NCI-H146 treated with DMSO at 0.1 percent for 48 hours (cell line): Measurements from ENCODE around the gene CYP1B1.
"Not testable (repeated sequence)": the region's sequence is repeated elsewhere in the genome, so short reads cannot be mapped to it uniquely, and the experiment has no call there.

Experiments
- DNase-seq: peaks from one replicate; lab custom pipeline; 2025; ENCODE audit not compliant: unreplicated experiment; lab: John Stamatoyannopoulos, UW

CYP1B1 gene

DNA sequence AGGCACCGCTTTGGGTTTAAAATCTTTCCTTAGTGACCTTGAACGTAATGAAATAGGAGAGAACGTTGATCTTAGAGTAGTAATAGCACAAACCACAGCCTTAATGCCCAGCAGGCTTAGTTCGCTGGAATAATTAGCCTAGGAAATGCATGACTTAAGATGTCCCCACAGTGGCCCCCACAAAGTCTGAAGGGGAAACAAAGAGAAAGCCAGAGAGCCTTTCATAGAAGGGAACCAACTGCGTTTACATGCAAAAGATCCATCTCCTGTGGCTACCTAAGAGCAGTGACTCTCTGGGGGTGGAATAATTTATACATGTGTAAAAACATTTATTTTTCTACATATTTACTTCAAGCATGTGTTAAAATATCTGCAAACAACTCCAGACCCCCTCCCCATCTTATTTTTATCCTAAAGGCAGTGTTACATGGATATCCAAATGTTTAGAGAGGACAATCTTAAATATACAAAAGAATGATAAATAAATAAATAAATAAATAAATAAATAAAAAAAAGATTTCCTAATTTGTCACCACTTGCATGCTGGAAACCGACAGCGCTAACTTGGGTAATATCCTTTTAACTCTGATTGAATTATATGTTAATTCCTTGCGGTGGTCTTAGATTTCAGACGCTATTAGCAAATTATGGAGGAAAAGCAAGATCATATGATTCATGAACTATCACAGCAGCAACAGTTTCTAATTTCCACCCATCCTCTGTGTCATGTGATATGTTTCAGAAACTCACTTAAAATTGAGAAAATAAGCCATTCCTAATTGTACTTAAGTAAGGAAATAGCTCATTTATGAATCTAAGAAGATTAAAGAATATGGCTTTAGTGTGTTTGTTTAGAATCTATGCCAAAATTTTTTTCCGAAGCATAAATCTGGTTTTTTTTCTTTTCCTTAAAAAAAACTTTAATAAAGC, 23.4 kb upstream of the CYP1B1 start:
- no peak for DNase-seq

DNA sequence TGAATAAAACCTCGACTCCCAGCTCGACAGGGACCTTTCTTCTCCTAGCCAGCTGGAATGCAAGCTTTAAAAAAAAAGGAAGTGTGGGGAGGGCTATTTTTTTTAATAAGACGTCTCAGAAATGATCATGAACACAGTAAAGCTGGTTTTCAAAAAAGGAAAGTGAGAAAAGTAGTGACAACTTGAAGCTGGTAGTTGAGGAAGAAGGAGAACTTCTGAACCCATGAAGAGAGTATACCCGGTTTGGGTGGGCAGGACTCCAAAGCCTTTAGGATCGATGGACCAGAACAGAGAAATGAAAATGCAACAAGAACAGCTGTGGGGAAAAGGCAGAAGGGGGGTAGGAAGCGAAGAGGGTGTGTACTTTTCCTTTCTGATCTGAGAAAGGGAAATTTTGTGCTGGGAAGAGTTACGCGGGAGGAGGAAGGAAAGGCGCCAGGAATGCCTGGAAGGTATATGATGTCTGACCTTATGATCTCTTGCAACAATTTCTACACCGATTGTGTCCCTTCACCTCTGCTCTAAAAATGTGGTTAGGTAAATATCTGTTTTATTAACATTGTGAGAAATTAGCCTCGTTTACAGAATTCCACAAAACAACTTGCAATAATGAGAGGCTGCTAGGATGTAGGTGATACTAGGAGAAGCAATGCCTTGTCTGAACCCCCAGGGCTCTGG, 22.6 kb upstream of the CYP1B1 start:
- no peak for DNase-seq

DNA sequence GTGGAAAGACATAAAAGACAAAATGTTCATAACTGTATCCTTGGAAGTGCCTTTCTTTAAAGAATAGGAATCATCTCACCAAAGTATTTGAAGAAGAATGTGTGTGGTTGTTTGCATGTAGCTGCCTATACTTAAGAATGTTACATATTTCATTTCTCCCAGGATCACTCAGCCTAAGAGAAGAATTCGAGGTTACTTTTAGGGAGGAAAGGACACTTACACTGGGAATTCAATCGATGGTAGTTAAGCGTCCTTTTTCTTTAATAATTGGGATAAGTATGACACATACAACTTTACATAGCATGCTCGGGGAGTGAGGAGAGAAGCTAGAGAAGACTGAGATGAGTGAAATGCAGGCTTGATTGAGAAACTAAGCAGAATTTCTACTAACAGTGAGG, 22.0 kb upstream of the CYP1B1 start:
- DNase-seq, result no peak

DNA sequence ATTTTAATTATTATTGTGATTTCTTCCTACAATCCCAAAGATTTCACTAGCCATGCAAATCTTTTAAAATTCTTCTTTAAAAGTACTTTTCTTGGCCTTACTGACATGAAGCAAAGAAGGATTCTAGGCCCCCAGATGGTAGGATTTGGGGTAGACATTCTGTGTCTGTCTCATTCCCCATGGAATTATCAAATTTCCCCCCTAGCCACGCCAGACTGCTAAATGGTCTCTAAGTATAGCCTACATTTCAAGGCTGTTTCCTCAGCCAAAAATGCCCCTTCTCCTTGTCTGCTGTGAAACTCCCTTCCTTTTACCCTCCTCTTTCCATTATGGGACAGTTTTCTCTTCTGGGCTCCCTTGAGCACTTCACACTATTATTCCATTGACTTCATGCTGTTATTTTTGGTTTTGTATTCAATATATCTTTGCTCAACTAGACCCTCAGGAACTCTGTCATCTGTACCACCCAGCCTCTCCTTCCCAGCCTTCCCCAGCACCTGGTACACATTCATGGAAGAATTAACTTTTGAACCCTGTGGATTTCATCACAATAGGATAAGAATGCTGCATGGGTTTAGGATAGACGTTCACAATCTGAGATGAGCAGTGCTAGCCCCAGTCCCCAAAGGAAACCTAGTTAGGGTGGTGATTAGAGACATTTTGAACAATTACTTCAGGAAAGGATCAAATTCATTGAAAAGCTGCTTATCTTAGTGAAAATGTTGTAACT, 21.5 kb upstream of the CYP1B1 start:
- DNase-seq, result no peak

DNA sequence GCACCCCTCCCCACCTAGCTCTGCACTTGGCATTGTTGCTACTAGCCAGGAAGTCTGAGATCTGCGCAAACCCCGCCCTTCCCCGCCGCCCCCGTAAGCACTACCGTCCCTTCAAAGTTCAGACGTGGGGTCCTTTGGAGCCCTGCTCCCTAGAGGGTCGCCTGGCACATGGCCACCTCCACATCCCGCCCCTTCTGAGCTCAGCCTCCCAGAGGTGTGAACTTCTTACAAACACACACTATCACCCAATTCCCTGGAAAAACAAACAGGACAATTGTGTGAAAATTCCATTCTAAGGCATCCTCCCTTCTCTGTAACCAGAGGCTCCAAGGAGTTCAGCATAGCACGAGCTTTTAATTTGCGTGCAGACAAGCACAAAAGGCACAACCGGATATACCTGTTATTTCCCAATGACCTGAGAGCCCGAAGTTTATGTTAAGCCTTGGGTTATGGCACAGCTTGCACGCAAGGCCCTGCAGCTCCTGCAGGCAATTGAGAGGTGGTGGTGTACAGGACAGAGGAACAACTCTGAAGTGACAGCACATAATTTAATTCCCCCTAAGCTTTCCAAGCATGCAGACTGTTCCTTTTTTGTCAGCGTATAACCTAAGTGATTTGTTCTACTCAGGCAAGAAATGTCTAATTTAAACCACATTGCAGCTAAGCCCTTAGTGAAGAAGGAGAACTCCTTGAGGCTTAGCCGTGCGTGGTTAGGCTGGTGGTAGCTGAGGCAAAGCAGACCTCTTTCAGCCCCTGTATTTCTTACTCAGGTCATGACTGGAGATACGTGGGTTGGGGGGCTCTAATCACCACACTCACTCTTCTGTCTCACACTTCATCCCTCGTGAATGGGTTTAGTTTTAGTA, 20.3 kb upstream of the CYP1B1 start:
- no peak for DNase-seq

DNA sequence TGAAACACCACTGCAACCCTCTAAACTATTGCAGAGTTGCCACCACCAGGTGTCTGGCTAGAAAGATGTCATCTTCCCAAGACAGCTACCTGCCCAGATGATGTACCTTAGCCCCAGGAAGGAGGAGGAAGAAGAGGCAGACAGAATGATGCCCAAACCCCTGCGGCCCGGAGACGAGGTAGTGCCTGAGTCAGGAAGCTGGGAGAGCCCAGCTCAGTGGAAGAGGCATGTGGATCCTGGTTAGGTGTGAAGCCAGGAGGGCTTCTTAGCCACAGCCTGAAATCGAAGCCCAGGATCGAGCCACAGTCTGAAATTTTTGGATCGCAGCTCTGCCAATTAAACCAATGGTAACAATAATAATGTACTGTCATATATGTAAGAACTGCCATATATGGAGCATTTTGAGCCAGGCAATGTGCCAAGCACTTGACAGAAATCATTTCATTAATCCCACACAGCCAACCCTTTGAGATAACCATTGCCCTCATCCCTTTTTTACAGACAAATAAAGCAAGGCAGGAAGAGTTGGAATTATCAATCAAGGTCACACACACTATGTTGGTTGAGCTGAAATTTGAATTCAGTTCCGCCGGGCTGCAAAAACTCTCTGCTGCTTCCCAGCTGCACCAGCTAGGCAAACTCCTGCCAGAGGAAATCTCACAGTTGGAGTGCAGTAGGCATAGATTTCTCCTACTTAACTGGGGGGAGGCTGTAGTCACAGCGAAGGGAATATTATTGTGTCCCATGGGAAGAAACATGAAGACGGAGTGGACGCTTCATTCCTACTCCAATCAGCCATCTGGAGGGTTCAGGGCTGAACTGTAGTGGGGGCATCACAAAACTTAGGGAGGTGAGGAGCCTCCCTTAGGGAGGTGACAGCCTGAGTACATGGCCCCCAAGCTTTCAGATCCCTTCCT, 19.4 kb upstream of the CYP1B1 start:
- no peak for DNase-seq

DNA sequence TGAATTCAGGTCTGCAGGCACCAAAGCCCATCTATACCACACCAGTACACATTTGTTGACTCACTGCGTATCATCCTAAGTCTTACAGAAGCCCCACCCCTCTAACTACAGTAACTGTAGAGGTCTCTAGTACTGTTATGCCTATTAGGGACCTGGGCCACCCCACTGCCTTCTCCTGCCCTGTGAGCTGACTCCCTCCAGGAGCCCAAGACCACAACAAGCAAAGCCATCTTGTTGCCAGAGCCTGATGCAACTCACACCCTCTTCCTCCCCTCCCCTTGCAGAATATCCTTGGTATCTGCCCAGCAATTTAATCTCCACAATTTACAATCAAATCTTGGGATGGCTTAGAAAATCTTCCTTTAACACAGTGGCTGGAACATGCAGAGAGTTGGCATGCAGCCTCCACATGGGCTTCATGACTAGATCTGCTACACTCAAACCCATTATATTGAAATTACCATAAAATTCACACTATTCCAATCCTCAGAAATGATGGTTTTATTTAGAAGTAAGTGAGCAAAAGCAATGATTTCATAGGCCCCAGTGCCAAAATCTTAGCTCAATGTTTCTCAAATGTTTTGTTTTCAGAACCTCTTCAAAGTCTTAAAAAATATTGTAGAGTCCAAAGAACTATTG, 17.7 kb upstream of the CYP1B1 start:
- DNase-seq, result no peak

DNA sequence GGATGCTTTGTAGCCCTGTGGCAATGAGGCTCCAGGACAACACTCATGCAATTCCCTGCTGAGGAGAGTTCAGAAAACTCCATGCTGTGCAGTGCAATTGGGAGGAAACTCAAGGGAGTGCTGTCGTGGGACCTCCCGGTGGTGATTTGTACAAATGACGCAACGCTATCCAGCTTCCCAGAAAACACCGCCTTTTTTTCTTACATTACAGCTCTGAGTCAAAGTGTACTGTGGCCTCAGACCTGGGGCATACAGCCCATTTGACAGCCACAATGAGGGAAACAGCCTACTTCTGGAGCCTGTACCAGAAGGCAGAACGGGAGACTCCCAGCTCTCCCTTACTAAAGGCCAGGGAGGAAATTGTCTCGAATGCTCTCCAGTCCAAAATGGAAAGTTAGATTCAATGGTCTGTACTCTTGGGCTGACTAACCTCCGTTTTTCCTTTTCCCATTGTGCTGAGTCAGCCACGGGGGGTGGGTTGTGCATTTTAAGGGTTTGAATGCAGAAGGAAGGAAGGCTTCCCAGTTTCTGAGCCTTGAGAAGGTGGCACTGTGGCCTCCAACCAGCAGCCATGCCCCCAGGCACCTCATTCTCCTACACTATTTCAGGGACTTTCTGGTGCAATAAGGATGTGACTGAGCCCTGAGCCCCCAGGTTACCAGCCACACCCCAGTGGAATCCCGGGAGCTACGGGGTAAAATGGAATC, 16.4 kb upstream of the CYP1B1 start:
- DNase-seq, result no peak

DNA sequence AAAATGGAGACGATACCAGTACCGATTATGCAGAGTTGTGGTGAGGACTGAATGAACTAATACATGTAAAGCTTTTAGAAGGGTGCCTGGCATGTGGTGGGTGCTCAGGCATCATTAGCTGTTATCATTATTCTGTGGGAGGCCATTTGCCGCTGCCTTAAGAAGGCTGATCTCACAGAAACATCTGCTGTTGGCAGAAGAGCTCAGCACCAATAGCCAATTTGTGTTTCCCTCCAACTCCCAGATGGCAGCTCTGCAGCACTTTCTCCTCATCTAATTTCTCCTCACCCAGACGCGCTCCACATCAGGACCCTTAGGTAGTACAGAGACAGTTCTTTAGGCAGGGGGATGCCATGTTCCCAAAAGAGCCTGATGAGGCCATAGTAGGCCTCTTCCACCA, 15.8 kb upstream of the CYP1B1 start:
- no peak for DNase-seq

DNA sequence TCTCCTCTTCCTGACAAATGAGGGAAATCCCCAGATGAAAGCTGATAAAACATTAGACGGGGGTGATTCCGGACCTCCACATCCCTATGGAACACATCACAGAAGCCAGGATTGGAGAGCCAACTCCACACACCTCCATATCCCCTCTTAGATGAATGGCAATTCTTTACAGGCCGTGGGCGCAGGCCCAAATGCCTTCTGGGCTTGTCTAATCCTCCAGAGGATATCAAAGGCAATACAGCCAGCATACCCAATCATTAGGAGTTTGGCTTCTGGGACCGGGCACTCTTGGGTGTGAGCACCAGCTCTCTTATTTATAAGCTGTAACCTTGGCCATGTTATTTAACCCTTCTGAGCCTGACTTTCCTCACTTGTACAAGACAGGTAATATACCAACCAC, 15.0 kb upstream of the CYP1B1 start:
- DNase-seq, result no peak

DNA sequence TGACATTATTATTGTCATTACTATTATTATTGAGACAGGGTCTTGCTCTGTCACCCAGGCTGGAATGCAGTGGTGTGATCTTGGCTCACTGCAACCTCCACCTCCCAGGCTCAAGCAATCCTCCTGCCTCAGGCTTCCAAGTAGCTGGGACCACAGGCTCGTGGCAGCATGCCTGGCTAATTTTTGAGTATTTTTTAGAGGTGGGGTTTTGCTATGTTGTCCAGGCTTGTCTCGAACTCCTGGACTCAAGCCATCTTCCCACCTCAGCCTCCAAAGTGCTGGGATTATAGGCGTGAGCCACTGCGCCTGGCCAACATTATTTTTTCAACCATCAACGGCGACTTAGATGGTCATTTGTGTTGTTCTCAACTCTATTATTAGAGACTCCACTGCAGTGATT, 14.3 kb upstream of the CYP1B1 start:
- DNase-seq, result not testable (repeated sequence)

DNA sequence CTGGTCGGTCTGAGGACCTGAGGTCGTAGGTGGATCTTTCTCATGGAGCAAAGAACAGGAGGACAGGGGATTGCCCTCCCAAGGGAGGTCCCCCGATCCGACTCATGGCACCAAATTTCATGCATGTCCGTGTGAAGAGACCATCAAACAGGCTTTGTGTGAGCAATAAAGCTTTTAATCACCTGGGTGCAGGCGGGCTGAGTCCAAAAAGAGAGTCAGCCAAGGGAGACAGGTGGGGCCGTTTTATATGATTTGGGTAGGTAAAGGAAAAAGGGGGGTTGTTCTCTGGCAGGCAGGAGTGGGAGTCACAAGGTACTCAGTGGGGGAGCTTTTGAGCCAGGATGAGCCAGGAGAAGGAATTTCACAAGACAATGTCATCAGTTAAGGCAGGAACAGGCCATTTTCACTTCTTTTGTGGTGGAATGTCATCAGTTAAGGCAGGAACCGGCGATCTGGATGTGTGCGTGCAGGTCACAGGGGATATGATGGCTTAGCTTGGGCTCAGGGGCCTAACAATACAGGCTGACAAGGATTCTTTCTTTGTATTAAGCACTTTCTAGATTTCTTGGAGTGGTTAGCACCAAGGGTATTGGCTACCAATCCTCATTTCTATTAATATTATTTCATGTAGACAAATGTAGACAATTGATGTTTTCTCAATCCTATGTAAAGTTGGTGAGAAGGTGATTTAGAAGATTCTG, 10.2 kb upstream of the CYP1B1 start:
- DNase-seq, result not testable (repeated sequence)

DNA sequence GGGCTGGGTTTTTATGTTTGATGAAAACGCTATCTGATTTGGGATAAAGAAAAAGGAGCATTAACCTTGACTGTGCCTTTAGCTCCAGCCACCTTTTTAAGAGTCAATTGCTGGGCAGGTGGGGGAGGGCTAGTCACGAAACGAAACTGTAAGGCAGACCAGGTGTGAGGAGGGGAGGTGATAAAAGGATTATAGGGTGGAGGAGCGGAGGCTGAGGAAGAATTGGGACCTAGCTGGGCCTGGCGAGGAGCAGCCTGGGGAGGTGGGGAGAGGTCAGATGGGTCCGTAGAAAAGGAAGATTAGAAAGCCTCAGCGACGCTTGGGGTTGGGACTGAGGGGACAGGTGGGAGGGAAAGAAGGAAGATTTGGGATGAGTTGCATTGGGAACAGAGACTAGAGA, 8.6 kb upstream of the CYP1B1 start:
- not testable (repeated sequence) for DNase-seq

DNA sequence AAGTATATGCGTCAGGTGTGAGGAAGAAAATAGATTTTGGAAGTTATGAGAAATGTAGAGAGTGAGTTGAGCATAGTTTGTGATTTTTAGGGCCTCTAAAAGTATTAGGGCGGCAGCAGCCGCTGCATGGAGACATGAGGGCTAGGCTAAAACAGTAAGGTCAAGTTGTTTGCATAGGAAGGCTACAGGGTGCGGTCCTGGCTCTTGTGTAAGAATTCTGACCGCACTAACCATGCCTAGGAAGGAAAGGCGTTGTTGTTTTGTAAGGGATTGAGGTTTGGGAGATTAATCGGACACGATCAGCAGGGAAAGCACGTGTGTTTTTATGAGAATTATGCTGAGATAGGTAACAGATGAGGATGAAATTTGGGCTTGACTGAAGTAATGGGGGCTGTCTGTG, 6.8 kb upstream of the CYP1B1 start:
- DNase-seq, result not testable (repeated sequence)

DNA sequence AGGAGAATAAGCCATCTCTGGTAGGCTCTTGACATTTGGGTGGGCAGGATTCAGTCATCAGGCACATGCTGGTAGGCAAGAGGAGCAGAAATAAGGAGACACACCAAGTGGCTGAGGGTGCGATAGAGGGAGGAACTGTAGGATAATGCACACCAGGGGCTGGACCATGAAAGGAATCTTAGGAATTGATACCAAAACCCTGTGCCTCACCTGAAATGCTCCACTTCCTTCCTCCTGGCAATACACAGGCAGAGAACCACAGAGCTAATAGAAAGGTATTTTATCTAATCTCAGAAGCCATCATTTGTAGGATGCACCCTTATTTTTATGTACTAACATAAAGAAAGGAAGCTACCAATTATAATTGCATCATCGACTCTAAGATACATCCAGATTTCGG, 4.4 kb upstream of the CYP1B1 start:
- no peak for DNase-seq

DNA sequence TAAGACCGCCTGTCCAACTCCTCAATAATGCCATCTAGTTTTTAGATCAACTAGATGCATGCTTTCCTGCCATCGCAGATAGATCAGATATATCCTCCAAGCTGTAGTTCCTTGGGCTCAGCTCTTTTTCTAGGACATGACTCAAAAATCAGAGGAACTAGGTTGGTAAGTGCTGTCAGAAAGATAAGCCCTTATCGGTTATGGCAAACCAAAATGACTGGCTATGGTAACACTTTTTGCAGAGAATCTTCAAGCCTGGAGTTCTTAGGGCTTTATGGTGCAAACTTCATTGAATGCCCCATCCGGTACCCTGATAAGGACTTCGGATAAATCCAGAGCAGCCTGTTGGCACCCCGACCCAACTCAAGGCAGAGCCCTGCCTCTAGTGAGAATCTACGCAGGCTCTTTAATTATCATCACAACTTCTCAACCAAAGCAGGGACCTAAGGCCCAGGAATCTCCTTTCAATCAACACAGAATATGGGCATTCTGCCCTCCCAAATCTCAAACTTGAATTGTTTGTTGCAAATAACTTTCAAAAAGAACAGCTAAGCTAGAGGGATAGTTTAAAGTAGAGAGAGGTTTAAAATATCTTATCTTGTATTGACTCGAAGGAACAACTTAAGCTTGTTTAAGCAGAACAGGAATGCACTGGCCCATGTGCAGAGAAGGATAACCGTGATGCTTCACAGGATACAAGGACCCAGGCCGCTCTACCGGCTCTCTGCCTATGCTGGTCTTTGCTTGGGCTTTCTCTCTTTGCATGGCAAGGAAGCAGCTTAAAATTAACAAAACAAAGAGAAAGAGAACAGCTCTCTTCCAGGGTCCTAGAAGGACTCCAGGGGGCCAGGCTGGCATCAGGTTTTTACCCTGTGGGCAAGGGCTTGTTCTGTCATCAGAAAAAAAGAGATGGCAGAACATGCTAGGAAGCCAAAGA, 3.4 kb upstream of the CYP1B1 start:
- no peak for DNase-seq

DNA sequence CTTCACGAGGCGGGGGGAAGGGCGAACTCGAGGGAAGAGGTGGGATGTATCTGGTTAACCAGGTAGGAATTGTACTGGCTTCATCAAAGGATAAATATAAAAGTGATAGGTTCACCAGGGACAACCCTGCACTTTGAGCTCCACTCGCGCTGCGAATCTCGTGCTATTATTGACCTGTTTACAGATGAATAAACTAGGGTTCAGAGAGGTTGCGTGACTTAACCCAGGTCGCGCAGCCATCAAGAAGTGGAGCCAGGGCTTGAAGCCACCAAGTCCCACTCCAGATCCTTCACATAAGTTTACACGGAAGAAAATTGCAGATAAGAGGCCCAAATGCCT, 1.4 kb upstream of the CYP1B1 start:
- DNase-seq, result no peak
